ENCODE results near the gene RIMS3. TPM values are rescaled to one million over a fixed set of nuclear protein-coding genes. Genes with fewer than 3 reads are reported as not detected.

Gene RIMS3
- total RNA-seq, 1 donor from 2014 or later = 26.0 TPM

GRCh38 chr1:40664791-40665190, 691 bp downstream of the RIMS3 start:
- Mint-ChIP-seq H3K27ac (ENCODE audit: unreplicated experiment) (no peak overlapping the region), H3K36me3 (ENCODE audit: low read depth) (no peaks in the 10 kb centered on the region), H3K4me3 (ENCODE audit: unreplicated experiment) (peak overlapping the region; percentile 80), H3K9me3 (ENCODE audit: low read depth) (no peaks in the 10 kb centered on the region), H3K27me3 (ENCODE audit: low read depth) (peaks cover 2% of the 10 kb centered on the region), H3K4me1 (ENCODE audit: low read depth) (peaks cover 36% of the 10 kb centered on the region)
- no peak for TF ChIP-seq CTCF (IDR thresholded peaks at IDR 0.05)
- DNase-seq (ENCODE audit: low spot score) = no peak

GRCh38 chr1:40664167-40664537, 1.3 kb downstream of the RIMS3 start:
- Mint-ChIP-seq H3K27ac (ENCODE audit: unreplicated experiment) (no peak overlapping the region), H3K36me3 (ENCODE audit: low read depth) (no peaks in the 10 kb centered on the region), H3K4me3 (ENCODE audit: unreplicated experiment) (peak overlapping the region; percentile 80), H3K4me1 (ENCODE audit: low read depth) (peaks cover 36% of the 10 kb centered on the region), H3K27me3 (ENCODE audit: low read depth) (no peaks in the 10 kb centered on the region), H3K9me3 (ENCODE audit: low read depth) (no peaks in the 10 kb centered on the region)
- no peak for TF ChIP-seq CTCF (IDR thresholded peaks at IDR 0.05)
- no peak for DNase-seq (ENCODE audit: low spot score)

- no peak for TF ChIP-seq CTCF (IDR thresholded peaks at IDR 0.05)
- Mint-ChIP-seq H3K36me3 (ENCODE audit: low read depth) (no peaks in the 10 kb centered on the region), H3K4me3 (ENCODE audit: unreplicated experiment) (peak overlapping the region; percentile 67), H3K27me3 (ENCODE audit: low read depth) (no peaks in the 10 kb centered on the region), H3K9me3 (ENCODE audit: low read depth) (no peaks in the 10 kb centered on the region), H3K4me1 (ENCODE audit: low read depth) (peaks cover 33% of the 10 kb centered on the region), H3K27ac (ENCODE audit: unreplicated experiment) (peak overlapping the region; percentile 68)
- DNase-seq (ENCODE audit: low spot score) = no peak
Observed at GRCh38 chr1:40663324-40664166, 1.9 kb downstream of the RIMS3 start.

- H3K9me3 Mint-ChIP-seq (ENCODE audit: low read depth) = no peaks in the 10 kb centered on the region
- no peak for DNase-seq (ENCODE audit: low spot score)
- peak overlapping the region; percentile 68 for H3K27ac Mint-ChIP-seq (ENCODE audit: unreplicated experiment)
- H3K4me1 Mint-ChIP-seq (ENCODE audit: low read depth) = peaks cover 32% of the 10 kb centered on the region
- H3K36me3 Mint-ChIP-seq (ENCODE audit: low read depth) = peaks cover 2% of the 10 kb centered on the region
- TF ChIP-seq CTCF (IDR thresholded peaks at IDR 0.05) = no peak
- no peaks in the 10 kb centered on the region for H3K27me3 Mint-ChIP-seq (ENCODE audit: low read depth)
- H3K4me3 Mint-ChIP-seq (ENCODE audit: unreplicated experiment) = peak overlapping the region; percentile 67
Observed at GRCh38 chr1:40662864-40663263, 2.6 kb downstream of the RIMS3 start.

GRCh38 chr1:40662151-40662550, 3.3 kb downstream of the RIMS3 start:
- DNase-seq (ENCODE audit: low spot score) = no peak
- H3K9me3 Mint-ChIP-seq (ENCODE audit: low read depth) = no peaks in the 10 kb centered on the region
- peaks cover 3% of the 10 kb centered on the region for H3K36me3 Mint-ChIP-seq (ENCODE audit: low read depth)

More at GRCh38 chr1:40662151-40662550, 3.3 kb downstream of the RIMS3 start:
- H3K4me1 Mint-ChIP-seq (ENCODE audit: low read depth) = peaks cover 32% of the 10 kb centered on the region
- no peak overlapping the region for H3K4me3 Mint-ChIP-seq (ENCODE audit: unreplicated experiment)
- H3K27ac Mint-ChIP-seq (ENCODE audit: unreplicated experiment) = peak overlapping the region; percentile 38
- H3K27me3 Mint-ChIP-seq (ENCODE audit: low read depth) = no peaks in the 10 kb centered on the region
- no peak for TF ChIP-seq CTCF (IDR thresholded peaks at IDR 0.05)
